ENCODE data around the gene OR51D1. TPM values are rescaled to one million over a fixed set of nuclear protein-coding genes. Genes with fewer than 3 reads are reported as not detected.

The OR51D1 gene
- total and polyA plus RNA-seq, 2 donors (not counting 1 experiment from before 2014, with no cell fraction given) = not detected

DNA sequence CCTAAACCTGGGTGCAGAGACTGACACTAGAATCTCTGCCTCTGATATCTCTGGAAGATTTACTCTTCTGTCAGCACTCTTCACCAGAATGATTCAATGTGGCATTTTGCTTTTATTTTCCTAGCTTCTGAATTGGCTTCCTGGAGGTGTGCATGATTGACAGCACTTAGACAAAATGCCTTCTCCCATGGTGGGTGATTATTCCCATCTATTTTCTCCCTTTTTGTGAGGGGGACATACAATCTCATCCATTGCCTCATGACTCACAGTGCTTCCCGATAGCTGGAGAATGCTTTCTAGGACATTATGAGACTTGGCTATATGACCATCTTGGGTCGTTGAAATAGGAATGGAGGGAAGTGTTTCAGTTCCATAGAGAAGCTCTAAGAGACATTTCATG is 25.3 kb upstream of the OR51D1 start:
- Histone ChIP-seq H3K27ac (ENCODE audit: insufficient read depth, low read length) (no peak overlapping the region), H4K20me1 (ENCODE audit: control insufficient read depth, extremely low read depth, insufficient read depth, low read length) (no peaks in the 10 kb centered on the region), H3K79me2 (ENCODE audit: control insufficient read depth, insufficient read depth, low read length) (peaks cover 2% of the 10 kb centered on the region), H3K4me2 (ENCODE audit: extremely low read depth, insufficient read depth, low read length) (no peak overlapping the region), H2AFZ (ENCODE audit: low read length) (no peak overlapping the region), H3K27me3 (ENCODE audit: control insufficient read depth, insufficient read depth, low read length) (no peaks in the 10 kb centered on the region), H3K36me3 (ENCODE audit: control insufficient read depth, insufficient read depth, low read length) (no peaks in the 10 kb centered on the region), H3K9ac (ENCODE audit: insufficient read depth, low read length) (no peak overlapping the region), H3K9me3 (ENCODE audit: control insufficient read depth, insufficient read depth, low read depth, low read length) (no peaks in the 10 kb centered on the region), H3K4me1 (ENCODE audit: control insufficient read depth, extremely low read depth, insufficient read depth, low read length) (peaks cover under 1% of the 10 kb centered on the region), H3K4me3 (replicated peaks in 1 of 4; ENCODE audit: control extremely low read depth in 1 of 4, insufficient read depth in 1 of 4, low read depth in 3 of 4, low read length in 4 of 4) (no peak overlapping the region)
- DNase-seq (ENCODE audit: low read depth in 2 of 2) = no peak
- TF ChIP-seq, protein P1, sequence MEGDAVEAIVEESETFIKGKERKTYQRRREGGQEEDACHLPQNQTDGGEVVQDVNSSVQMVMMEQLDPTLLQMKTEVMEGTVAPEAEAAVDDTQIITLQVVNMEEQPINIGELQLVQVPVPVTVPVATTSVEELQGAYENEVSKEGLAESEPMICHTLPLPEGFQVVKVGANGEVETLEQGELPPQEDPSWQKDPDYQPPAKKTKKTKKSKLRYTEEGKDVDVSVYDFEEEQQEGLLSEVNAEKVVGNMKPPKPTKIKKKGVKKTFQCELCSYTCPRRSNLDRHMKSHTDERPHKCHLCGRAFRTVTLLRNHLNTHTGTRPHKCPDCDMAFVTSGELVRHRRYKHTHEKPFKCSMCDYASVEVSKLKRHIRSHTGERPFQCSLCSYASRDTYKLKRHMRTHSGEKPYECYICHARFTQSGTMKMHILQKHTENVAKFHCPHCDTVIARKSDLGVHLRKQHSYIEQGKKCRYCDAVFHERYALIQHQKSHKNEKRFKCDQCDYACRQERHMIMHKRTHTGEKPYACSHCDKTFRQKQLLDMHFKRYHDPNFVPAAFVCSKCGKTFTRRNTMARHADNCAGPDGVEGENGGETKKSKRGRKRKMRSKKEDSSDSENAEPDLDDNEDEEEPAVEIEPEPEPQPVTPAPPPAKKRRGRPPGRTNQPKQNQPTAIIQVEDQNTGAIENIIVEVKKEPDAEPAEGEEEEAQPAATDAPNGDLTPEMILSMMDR (conservative IDR thresholded peaks at IDR 0.05 in 1 of 2, IDR thresholded peaks at IDR 0.05 in 1 of 2; ENCODE audit: low read depth in 1 of 2, low read length in 2 of 2) = no peak
- no peak for TF ChIP-seq EZH2 (IDR thresholded peaks at IDR 0.05; ENCODE audit: low read length, missing control alignments)

DNA sequence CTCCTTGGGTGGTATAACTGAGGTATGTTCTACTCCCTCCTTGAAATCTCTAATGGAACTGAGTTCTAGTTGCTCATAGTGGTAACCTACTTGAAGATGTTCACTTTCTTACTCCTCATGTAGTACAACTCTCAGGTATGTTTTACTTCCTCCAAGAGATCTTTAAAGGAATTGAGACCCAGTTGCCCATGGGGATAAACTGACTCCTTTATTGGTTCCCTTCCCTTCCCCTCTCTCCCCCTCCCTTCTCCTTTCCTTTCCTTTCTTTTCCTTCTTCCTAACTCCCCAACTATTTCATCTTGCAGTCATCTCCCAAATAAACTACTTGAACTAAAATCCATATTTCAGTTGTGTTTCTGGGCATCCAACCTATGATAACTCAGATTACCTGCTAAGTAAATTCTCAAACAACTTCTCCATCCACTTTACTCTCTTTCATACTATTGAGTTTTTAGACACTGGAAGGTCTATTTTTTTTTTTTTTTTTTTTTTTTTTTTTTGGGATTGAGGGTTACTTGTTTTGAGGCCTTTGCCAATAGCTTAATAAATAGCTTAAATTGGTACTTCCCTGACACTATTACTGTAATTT is 21.3 kb upstream of the OR51D1 start:
- no peaks in the 10 kb centered on the region for H3K4me1 ChIP-seq (ENCODE audit: control insufficient read depth, extremely low read depth, insufficient read depth, low read length)
- no peaks in the 10 kb centered on the region for H3K27me3 ChIP-seq (ENCODE audit: control insufficient read depth, insufficient read depth, low read length)
- H3K36me3 ChIP-seq (ENCODE audit: control insufficient read depth, insufficient read depth, low read length) = no peaks in the 10 kb centered on the region
- no peak overlapping the region for H3K4me2 ChIP-seq (ENCODE audit: extremely low read depth, insufficient read depth, low read length)
- H3K4me3 ChIP-seq (replicated peaks in 1 of 4; ENCODE audit: control extremely low read depth in 1 of 4, insufficient read depth in 1 of 4, low read depth in 3 of 4, low read length in 4 of 4) = no peak overlapping the region
- no peak for TF ChIP-seq EZH2 (IDR thresholded peaks at IDR 0.05; ENCODE audit: low read length, missing control alignments)
- TF ChIP-seq, protein P1 (conservative IDR thresholded peaks at IDR 0.05 in 1 of 2, IDR thresholded peaks at IDR 0.05 in 1 of 2; ENCODE audit: low read depth in 1 of 2, low read length in 2 of 2) = no peak
- no peak overlapping the region for H3K27ac ChIP-seq (ENCODE audit: insufficient read depth, low read length)
- H2AFZ ChIP-seq (ENCODE audit: low read length) = no peak overlapping the region
- H3K79me2 ChIP-seq (ENCODE audit: control insufficient read depth, insufficient read depth, low read length) = no peaks in the 10 kb centered on the region
- no peak for DNase-seq (ENCODE audit: low read depth in 2 of 2)
- no peaks in the 10 kb centered on the region for H3K9me3 ChIP-seq (ENCODE audit: control insufficient read depth, insufficient read depth, low read depth, low read length)
- no peaks in the 10 kb centered on the region for H4K20me1 ChIP-seq (ENCODE audit: control insufficient read depth, extremely low read depth, insufficient read depth, low read length)
- no peak overlapping the region for H3K9ac ChIP-seq (ENCODE audit: insufficient read depth, low read length)

DNA sequence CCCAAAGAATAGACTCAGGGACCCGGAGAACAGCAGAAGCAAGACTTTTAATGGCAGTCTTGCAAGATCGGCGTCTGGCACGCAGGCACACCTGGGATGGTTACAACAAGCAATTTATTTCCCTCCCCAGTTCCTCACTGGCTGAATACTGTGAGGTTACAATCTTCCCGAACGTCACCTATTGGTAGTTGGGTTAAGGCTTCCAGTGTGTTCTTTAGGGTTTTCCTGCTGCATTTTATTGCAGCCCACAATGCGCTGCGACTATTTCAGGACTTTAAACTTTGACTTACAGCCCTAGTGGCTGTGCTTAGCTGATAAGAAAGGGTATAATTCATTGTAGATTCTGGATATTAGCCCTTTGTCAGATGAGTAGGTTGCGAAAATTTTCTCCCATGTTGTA is 17.8 kb upstream of the OR51D1 start:
- no peak for DNase-seq (ENCODE audit: low read depth in 2 of 2)
- H3K9me3 ChIP-seq (ENCODE audit: control insufficient read depth, insufficient read depth, low read depth, low read length) = no peaks in the 10 kb centered on the region

More for the DNA sequence above, 17.8 kb upstream of the OR51D1 start:
- Histone ChIP-seq H3K79me2 (ENCODE audit: control insufficient read depth, insufficient read depth, low read length) (no peaks in the 10 kb centered on the region), H3K4me2 (ENCODE audit: extremely low read depth, insufficient read depth, low read length) (no peak overlapping the region), H4K20me1 (ENCODE audit: control insufficient read depth, extremely low read depth, insufficient read depth, low read length) (no peaks in the 10 kb centered on the region), H3K36me3 (ENCODE audit: control insufficient read depth, insufficient read depth, low read length) (no peaks in the 10 kb centered on the region), H3K4me3 (replicated peaks in 1 of 4; ENCODE audit: control extremely low read depth in 1 of 4, insufficient read depth in 1 of 4, low read depth in 3 of 4, low read length in 4 of 4) (no peak overlapping the region), H3K27ac (ENCODE audit: insufficient read depth, low read length) (no peak overlapping the region), H3K9ac (ENCODE audit: insufficient read depth, low read length) (no peak overlapping the region), H2AFZ (ENCODE audit: low read length) (no peak overlapping the region), H3K27me3 (ENCODE audit: control insufficient read depth, insufficient read depth, low read length) (no peaks in the 10 kb centered on the region), H3K4me1 (ENCODE audit: control insufficient read depth, extremely low read depth, insufficient read depth, low read length) (no peaks in the 10 kb centered on the region)
- TF ChIP-seq EZH2 (IDR thresholded peaks at IDR 0.05; ENCODE audit: low read length, missing control alignments) = no peak
- TF ChIP-seq, protein P1 (conservative IDR thresholded peaks at IDR 0.05 in 1 of 2, IDR thresholded peaks at IDR 0.05 in 1 of 2; ENCODE audit: low read depth in 1 of 2, low read length in 2 of 2) = no peak
